CD4-positive, alpha-beta T cell treated with Interleukin-6 at 100 ng/mL for 8 hours (primary cell): ENCODE measurements around the gene SLC32A1.

ENCODE experiments used
- DNase-seq: peaks from one replicate; pipeline ENCODE4 v3.0.0-alpha.2; 2020; ENCODE audit warnings: mixed read lengths, low spot score

The SLC32A1 gene

DNA sequence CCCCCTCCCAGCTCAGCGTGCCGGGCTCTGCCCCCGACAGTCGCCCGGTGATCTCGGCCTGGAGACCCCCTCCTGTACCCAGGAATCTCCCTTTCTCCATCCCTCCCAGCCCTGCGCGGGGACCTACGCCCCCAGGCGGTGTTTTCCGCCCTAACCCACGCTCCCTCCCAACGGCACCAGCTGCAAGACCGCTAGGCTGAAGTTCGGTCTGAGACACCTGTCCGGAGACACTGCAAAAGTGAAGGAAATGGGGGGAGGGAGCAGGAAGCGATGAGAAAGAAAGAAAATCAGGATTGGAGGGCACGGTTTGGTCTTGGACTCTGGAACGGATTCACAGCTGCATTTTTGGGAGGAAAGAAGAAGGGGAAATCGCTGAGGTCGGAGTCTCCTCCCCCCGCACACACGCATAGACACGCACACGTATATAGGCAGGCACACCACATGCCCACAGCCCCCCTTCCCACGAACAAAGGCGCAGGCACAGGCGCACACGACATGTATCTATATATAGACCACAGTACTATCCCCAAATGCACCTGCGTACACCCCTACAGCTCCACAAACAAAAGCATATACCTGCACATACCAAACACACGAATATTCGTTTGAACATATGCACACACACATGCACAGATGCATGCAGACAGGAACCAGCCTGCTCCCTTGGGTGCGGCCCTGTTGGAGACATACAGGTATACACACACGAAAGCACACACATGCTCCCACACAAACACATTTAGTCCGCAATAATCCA lies 1.0 kb downstream of the SLC32A1 start:
- DNase-seq = no peak

DNA sequence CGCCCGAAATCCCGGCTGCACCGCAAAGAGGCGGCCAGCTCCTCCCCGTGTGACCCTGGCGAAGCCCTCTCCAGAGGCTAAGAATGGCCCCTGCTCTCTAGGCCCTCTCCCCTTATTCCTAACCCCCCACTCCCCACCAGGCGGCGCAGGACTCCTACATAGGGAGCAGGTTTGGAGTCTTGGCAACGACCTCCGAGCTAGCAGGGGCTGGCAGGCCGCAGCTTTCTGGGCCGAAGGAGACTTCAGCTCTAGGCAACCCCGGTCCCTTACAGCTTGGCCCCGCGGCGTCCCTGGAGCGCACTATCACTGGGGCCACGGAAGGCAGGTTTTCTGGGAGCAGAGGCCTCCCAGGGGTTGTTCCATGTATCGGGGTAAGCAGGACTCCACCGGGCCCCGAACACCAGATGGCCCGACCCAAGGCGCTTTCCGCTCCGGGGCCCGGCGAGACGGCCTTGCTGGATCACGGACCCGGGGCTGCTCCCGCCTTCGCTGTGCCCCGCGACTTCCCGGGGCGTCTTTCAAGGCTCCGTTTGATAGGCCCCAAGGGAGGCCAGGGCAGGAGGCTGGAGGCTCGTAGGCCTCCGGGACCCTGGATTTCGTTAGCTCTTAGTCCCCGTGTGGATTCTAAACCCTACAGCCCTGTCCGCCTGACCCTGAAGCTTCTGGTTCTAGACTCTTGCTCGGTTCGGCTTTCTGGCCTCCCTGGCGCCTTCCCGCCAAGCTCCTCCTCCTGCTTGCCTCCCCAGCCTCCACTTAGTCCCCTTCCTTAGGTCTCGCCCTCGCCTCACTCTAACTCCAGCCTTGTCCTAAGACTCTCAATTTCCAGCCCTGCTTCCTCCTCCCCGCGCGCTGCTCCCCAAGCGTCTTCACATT lies 1.9 kb downstream of the SLC32A1 start:
- DNase-seq = peak; percentile 12

DNA sequence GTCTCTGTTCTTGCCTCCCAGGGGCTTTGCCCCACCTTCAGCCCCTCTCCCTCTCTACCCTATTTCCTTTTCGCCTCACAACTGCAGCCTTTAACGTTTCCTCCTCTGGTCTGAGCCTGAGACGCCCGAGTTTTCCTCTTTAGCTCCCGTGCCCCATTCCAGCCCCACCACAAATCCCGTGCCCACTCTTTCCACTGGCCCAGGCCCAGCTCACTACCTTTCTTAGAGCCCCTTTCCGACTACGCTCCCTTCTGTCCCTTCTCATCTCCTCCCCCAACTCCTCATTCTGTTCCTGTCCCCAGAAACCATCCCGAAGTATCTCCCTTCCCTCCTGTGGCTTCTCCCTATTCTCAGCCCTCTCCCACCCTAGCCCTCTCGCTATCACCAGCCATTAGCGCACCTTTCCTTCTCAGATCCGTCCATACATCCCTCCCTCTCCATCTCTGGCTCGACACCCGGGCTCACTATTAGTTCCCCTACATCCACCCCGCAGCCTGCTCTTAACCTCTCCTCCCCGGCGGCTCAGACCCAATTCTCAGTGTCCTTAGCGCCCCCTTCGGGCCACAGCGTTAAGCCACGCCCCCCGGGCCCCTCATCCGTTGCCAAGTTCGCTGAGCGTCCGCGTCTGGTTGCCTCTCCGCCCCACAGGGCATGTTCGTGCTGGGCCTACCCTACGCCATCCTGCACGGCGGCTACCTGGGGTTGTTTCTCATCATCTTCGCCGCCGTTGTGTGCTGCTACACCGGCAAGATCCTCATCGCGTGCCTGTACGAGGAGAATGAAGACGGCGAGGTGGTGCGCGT lies 2.7 kb downstream of the SLC32A1 start:
- DNase-seq = no peak

DNA sequence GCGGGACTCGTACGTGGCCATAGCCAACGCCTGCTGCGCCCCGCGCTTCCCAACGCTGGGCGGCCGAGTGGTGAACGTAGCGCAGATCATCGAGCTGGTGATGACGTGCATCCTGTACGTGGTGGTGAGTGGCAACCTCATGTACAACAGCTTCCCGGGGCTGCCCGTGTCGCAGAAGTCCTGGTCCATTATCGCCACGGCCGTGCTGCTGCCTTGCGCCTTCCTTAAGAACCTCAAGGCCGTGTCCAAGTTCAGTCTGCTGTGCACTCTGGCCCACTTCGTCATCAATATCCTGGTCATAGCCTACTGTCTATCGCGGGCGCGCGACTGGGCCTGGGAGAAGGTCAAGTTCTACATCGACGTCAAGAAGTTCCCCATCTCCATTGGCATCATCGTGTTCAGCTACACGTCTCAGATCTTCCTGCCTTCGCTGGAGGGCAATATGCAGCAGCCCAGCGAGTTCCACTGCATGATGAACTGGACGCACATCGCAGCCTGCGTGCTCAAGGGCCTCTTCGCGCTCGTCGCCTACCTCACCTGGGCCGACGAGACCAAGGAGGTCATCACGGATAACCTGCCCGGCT lies 3.4 kb downstream of the SLC32A1 start:
- DNase-seq = no peak

DNA sequence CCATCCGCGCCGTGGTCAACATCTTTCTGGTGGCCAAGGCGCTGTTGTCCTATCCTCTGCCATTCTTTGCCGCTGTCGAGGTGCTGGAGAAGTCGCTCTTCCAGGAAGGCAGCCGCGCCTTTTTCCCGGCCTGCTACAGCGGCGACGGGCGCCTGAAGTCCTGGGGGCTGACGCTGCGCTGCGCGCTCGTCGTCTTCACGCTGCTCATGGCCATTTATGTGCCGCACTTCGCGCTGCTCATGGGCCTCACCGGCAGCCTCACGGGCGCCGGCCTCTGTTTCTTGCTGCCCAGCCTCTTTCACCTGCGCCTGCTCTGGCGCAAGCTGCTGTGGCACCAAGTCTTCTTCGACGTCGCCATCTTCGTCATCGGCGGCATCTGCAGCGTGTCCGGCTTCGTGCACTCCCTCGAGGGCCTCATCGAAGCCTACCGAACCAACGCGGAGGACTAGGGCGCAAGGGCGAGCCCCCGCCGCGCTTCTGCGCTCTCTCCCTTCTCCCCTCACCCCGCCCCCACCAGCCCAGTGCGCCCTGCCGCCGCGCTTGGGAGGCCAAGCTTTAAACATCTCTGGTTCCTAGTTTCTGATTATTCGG lies 4.0 kb downstream of the SLC32A1 start:
- no peak for DNase-seq

DNA sequence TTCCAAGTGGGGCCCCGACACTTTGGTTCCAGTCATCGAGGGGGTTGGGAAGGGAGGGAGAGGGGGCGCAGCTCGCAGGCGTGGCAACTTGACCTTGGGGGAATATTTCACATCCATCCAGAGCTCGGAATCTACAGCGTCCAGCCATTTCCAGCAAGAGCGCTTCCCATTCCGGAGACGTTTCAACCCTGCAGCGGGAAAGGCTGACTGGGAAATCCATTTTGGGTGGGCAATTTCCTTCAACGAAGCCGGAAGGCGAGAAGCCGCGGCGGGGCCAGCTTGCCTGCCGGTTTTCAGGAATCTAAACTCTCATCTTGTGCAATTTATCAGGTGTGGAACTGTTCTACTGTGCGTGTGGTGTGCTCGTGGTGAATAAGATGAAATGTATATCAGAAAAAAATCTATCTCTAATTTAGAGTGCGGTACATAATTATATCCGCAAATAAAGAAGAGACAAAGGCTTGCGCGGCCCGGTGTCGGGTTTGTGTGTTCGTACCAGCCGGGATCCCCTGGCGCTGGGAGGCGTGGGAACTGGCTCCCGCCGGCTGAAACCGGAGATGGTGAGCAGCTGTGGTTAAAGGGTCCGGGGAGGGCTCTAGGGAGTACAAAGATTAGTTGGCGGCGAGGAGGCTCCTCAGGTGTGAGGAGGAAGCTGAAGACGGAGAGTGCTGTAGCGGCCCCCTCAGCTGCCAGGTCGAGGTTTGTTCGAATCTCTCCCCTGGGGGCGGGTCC lies 4.8 kb downstream of the SLC32A1 start:
- no peak for DNase-seq

DNA sequence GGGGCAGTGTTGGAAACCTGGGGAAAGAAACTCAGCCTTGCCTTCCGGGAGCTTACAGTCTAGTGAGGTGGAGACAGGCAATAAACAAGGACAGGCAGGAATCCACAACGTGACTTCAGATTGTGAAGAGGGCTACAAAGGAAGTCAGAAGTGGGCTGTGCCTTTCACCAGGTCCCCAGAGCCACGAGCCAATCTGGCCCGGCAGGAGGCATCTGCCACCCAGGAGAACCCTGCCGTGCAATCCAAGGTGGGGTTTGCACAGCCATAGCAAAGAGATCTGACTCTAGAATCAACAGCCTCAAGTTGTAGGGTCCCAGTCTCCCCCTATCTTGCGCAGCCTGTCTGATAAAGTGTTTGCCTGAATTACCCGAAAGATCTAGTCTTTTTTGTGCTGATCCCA lies 5.5 kb downstream of the SLC32A1 start:
- no peak for DNase-seq

DNA sequence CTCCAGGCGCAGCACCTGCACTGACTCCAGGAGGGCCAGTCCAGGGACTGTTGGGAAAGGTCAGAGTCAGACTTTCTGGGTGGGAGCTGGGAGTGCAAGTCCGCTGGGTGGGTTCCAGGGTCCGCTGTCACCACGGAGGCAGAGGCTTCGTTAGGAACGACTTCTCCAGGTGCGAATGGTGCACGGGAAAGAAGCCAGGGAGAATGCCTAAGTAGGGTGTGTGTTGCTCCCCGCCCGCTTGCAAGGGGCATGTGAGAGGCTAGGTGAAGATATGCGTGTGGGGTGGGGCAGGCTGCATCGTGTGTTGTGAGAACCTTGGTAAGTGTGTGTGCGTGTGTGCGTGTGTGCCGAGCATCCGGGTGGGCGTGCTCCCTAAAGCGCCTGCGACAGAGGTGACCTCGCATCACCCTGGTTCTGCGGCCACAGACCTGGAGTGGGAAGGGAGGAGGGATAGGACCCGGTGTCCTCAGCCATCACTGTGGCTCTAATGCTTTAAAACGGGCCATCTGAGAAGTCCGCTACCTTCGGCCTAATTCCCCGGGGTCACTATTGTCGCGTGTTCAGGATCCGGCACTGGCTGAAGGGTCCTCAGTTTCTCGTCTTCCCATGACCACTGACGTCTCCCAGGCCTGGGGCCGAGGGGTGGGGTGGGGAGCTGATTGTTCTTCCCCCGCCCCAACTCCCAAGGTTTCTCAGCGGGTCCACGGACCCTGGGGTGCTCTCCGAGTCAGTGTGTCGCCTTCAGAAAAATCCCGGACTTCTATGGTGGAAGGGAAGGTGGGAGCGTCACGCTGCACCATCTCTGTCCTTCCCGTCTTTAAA lies 6.1 kb downstream of the SLC32A1 start:
- no peak for DNase-seq

DNA sequence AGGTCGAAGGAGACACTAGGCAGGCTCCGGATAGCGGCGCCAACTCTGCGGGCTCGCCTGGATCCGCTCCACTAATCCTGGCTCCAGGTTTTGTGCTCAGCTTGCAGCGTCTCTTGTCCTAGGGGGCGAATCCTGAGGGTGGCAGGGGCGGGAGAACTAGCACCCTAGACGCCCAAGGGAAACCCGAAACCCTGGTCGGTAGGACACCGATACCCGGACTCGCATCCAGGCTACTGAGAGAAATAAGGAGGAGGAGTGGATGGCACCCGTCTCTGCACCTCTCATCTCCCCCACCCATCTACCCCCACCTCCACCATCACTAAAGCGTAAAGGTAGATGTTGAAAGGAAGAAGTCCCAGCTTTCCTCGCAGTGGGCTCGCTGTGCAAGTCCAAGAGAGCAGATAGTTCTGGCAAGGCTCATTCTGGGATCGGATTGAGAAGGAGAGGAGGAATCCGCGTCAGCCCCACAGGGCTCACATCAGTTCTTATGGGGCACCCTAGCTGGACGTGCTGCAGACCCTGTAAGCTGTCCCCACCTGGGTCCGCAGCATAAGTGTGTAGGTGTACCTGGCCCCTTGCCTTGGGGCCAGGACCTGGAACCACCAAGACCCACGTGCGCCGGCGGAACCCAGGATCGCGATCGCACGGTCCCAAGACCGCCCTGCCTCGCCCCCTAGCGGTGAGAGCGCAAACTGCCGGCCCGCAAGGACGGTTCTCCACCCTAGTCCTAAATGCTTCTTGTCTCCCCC lies 6.9 kb downstream of the SLC32A1 start:
- DNase-seq = peak; percentile 64

DNA sequence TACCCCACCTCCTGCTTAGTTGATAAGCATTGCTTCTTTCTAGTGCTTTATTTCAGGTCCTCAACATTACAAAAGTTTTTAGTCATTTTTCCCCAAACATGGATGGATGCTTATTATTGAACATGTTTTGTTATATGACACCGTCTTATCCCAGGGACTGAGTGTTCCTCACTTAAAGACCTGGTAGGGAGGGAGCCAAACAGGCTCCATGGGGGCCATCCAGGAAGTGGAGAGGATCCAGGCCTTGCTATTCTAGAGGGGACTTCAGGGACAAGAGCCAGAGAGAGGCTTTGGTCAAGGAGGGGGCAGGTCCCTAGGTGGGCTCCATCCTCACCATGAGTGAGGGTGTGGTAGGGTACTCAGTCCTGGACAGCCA lies 7.4 kb downstream of the SLC32A1 start:
- no peak for DNase-seq

DNA sequence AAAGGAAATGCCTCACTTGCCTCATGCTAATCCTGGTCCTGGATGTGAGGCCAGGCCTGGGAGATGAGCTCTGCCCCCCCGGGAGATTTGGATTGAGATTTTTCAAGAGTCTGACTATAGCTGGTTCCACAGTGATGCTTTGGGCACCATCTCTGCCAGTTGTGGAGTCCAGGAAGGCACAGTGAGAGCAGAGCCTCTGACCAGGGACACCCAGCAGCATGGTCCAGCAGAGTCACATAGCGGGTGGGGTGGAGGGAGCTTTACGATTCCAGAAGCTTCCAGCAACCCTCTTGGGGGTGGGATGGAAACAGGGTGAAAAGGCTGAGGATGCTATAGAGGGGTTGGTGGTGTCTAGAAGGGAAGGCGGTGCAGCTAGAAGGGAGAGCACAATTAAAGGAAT lies 8.7 kb downstream of the SLC32A1 start:
- no peak for DNase-seq

DNA sequence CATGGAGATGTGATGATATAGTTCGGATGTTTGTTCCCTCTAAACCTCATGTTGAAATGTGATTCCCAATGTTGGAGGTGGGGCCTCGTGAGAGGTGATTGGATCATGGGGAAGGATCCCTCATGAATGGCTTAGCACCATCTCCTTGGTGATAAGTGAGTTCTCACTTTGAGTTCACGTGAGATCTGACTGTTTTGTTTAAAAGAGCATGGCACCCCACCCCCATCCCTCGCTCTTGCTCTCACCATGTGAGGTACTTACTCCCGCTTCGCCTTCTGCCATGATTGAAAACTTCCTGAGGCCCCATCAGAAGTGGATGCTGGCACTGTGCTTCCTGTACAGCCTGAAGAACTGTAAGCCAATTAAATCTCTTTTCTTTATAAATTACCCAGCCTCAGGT lies 10.9 kb downstream of the SLC32A1 start:
- DNase-seq = no peak

DNA sequence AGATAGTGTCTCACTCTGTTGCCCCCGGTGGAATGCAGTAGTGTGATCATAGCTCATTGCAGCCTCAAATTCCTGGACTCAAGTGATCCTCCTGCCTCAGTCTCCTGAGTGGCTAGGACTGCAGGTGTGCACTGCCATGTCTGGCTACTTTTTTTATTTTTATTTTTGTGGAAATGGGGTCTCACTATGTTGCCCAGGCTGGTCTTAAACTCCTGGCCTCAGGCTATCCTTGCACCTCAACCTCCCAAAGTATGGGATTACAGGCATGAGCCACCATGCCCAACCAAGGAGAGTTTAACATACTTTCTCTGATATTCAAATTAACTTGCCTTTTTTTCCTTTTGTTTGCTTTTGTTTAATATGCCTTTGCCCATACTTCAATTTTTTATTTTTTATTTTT lies 13.6 kb downstream of the SLC32A1 start:
- no peak for DNase-seq

DNA sequence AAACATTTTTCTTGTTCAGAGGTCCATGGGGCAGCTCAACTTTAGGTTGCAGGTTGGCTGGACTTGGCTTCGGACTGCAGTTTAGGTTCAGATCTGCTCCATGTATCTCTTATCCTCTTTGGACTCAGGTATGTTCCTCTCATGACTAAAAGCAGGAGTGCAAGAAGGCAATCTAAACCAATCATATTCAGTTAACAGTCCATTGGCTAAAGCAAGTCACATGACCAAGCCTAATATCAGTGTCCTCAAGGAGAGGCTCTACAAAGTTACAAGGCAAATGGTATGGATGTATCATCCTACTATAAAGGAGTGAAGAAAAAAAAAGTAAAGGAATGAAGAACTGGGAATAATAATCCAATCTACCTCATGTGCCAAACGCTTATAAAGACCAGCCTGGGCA lies 21.5 kb downstream of the SLC32A1 start:
- no peak for DNase-seq

DNA sequence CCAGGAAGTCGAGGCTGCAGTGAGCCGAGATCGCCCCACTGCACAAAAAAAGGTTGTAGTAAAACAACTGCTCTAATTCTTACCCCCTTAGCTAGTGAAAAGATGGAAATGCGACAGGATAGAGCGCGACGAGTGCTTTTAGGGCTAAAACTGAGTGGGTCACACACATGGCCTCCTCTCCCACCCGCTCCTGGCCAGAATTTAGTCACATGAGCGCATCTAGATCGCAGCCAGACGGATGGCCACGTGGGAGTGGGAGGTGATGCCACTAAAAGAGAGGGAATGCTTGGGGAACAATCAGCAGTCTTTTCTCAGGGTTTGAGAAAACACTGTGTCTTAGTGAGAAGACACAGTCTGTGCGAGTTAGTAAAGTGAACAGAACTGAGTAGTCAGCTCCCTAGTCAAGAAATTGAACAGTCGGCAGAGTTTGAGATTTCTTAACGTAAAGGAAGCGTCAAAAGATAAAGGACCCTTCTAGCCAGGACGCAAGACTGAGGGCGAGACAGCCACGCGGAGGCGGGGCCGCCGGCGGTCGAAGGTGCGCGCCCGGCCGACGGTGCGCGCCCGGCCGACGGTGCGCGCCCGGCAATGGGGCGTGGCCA lies 23.3 kb downstream of the SLC32A1 start:
- no peak for DNase-seq

DNA sequence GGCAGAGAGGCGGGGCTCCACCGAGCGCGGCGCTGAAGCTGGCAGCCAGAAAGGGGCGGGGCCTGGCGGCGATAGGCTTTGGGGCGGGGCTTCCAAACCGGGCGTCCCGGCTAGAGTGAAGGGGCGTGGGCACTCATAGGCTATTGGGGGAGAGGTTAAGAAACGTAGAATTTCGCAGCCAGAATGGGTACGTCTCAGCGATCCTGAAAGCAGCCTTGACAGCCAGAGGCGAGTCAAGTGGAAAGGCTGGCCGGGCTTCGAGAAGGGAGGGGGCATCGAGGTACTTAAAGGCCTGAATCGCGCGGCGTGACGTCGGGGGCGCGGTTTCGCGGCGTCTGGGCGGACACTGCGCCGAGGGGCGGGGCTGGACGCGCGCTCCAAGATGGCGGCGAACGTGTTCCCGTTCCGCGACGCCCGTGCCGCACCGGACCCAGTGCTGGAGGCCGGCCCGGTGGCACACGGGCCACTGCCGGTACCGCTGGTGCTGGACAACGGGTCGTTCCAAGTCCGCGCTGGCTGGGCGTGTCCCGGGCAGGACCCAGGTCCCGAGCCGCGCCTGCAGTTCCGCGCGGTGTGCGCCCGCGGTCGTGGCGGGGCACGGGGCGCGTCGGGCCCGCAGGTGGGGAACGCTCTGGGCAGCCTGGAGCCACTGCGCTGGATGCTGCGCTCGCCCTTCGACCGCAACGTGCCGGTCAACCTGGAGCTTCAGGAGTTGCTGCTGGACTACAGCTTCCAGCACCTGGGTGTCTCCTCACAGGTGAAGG lies 24.0 kb downstream of the SLC32A1 start, which contains the start of gene ACTR5:
TSS of gene ACTR5 (plus strand) at position 364 of the 764 bp plus-strand sequence. CDS start at position 383, 19 bp downstream.
- peak; percentile 95 for DNase-seq

DNA sequence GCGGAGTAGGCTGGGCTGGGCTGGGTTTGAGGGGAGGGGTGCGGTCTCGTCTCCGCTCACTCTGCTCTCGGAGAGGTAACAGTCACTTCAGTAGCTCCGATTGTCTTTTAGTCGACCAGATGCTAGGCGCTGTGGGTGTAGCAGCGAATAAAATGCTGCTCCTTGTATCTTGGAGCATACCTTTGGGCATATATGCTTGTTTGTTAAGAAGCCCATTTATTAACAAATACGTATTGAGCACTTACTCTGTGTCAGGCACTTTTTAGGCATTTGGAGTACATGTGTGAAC lies 24.5 kb downstream of the SLC32A1 start:
- DNase-seq = peak; percentile 44

DNA sequence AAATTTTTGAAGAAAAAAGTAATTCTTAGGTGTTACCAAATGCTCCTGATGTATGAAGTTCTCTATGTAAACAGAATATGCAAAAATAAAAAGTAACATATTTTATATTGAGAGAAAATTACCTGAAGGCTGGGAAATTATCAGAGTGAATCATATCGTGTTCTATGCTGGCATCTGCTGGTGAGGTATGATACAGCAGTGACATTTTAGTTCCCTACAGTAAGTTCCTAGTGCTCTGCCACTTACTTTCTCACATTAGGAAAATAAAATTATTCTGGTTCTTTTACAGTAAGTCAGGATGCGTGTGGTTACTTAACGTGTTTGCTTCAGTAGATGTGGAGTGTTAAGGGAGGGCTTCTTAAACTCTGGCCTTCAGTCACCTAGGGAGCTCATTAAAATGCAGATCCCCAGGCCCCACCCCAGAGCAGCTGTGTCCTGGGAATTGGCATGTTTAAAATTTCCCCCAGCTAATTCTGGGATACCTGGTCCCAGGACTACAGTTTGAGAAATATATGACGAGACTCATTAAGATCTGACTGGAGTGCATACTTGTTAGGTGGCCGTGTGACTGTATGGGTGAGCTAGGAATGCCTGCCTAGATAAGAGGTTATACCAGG lies 27.2 kb downstream of the SLC32A1 start:
- peak; percentile 29 for DNase-seq
